Calu3 (cell line): ENCODE results near the gene BIN1. TPM values are rescaled to one million over a fixed set of nuclear protein-coding genes. Genes with fewer than 3 reads are reported as not detected.

ENCODE experiments used
- BruUV-seq: library from RNA; stranded (reverse); fragments of 400-500 nt; replicated peaks from 2 replicates; lab custom pipeline; 2021; lab: Mats Ljungman, UMichigan
- CTCF ChIA-PET: fragments of 300-600 bp; sonication (Branson Sonifier 250); formaldehyde crosslinking; loops from one replicate; lab custom pipeline; 2022; ENCODE audit warnings: antibody characterized with exemption; lab: Charles Lee
- DNase-seq: peaks from one replicate; pipeline ENCODE4 v3.0.0; 2022
- H3K27ac Mint-ChIP-seq: one replicate; pipeline ENCODE4 v1.8.0; 2022; ENCODE audit warnings: mixed read lengths; ENCODE audit not compliant: unreplicated experiment
- H3K27me3 Mint-ChIP-seq: one replicate; pipeline ENCODE4 v1.8.0; 2022; ENCODE audit warnings: mixed read lengths; ENCODE audit not compliant: unreplicated experiment
- H3K36me3 Mint-ChIP-seq: one replicate; pipeline ENCODE4 v1.8.0; 2022; ENCODE audit warnings: mild to moderate bottlenecking, moderate library complexity, mixed read lengths; ENCODE audit not compliant: insufficient read depth, unreplicated experiment
- H3K4me1 Mint-ChIP-seq: one replicate; pipeline ENCODE4 v1.8.0; 2022; ENCODE audit warnings: mild to moderate bottlenecking, low read depth, mixed read lengths; ENCODE audit not compliant: unreplicated experiment
- H3K4me3 Mint-ChIP-seq: one replicate; pipeline ENCODE4 v1.8.0; 2022; ENCODE audit warnings: mild to moderate bottlenecking, low read depth, moderate library complexity, mixed read lengths; ENCODE audit not compliant: unreplicated experiment
- H3K9me3 Mint-ChIP-seq: one replicate; pipeline ENCODE4 v1.8.0; 2022; ENCODE audit warnings: low read depth, mixed read lengths; ENCODE audit not compliant: unreplicated experiment
- CTCF ChIP-seq: fragments of 200-600 bp; IDR thresholded peaks from one replicate; pipeline ENCODE4 v1.8.0; 2022; ENCODE audit warnings: antibody characterized with exemption; ENCODE audit not compliant: unreplicated experiment
- intact Hi-C: fragments of 100-400 bp; cut with micrococcal nuclease; formaldehyde crosslinking; loops from one replicate; pipeline ENCODE4 v1.10.0; 2022; ENCODE audit not compliant: unreplicated experiment
- total RNA-seq: library from RNA; stranded (reverse); gene quantifications from 2 replicates; pipeline ENCODE4 v1.2.3, GENCODE V29; 2022

The BIN1 gene
- total RNA-seq, 1 experiment from 2014 or later, result 52.8 TPM

- no peaks in the 10 kb centered on the region for H3K9me3 Mint-ChIP-seq
- no TSS peak for BruUV-seq
- TF ChIP-seq CTCF, result no peak
- H3K36me3 Mint-ChIP-seq, result peaks cover 38% of the 10 kb centered on the region
- no peak for DNase-seq
- no peaks in the 10 kb centered on the region for H3K27me3 Mint-ChIP-seq
- H3K4me1 Mint-ChIP-seq, result peaks cover 28% of the 10 kb centered on the region
- CTCF ChIA-PET, result interaction anchor here (0.8 kb wide), 1 partner anchor 12 kb away, joined by 3 read pairs; no protein-coding TSS in a partner anchor
- H3K4me3 Mint-ChIP-seq, result no peak overlapping the region
- H3K27ac Mint-ChIP-seq, result no peak overlapping the region
- intact Hi-C loops, result loop anchor here (5.0 kb wide), 2 partner anchors 33 to 98 kb away; no protein-coding TSS in a partner anchor
These were observed 37.4 kb downstream of the BIN1 start for GRCh38 chr2:127069536-127069935.

GRCh38 chr2:127069003-127069402 lies 38.0 kb downstream of the BIN1 start:
- TF ChIP-seq CTCF, result no peak
- DNase-seq, result no peak
- BruUV-seq, result no TSS peak
- H3K36me3 Mint-ChIP-seq, result peaks cover 41% of the 10 kb centered on the region
- H3K27me3 Mint-ChIP-seq, result no peaks in the 10 kb centered on the region
- CTCF ChIA-PET, result interaction anchor here (1.6 to 1.8 kb wide), 2 partner anchors 13 to 93 kb away, joined by 3 read pairs; no protein-coding TSS in a partner anchor
- no peaks in the 10 kb centered on the region for H3K9me3 Mint-ChIP-seq
- H3K4me3 Mint-ChIP-seq, result no peak overlapping the region
- H3K4me1 Mint-ChIP-seq, result peaks cover 28% of the 10 kb centered on the region
- intact Hi-C loops, result loop anchor here (5.0 kb wide), 2 partner anchors 33 to 98 kb away; no protein-coding TSS in a partner anchor
- H3K27ac Mint-ChIP-seq, result no peak overlapping the region

GRCh38 chr2:127068351-127068741 lies 38.6 kb downstream of the BIN1 start:
- no peak for DNase-seq
- no TSS peak for BruUV-seq
- intact Hi-C loops, result loop anchor here (1.0 to 5.0 kb wide), 3 partner anchors 34 to 99 kb away; no protein-coding TSS in a partner anchor
- Mint-ChIP-seq H3K27me3 (no peaks in the 10 kb centered on the region), H3K27ac (peak overlapping the region; percentile 66), H3K4me3 (no peak overlapping the region), H3K9me3 (no peaks in the 10 kb centered on the region), H3K36me3 (peaks cover 41% of the 10 kb centered on the region), H3K4me1 (peaks cover 28% of the 10 kb centered on the region)
- no peak for TF ChIP-seq CTCF
- CTCF ChIA-PET, result interaction anchor here (0.6 to 1.8 kb wide), 13 partner anchors 13 to 267 kb away, joined by 3 to 18 read pairs (median 3); no protein-coding TSS in a partner anchor

- peak; percentile 72 for DNase-seq
- no TSS peak for BruUV-seq
- Mint-ChIP-seq H3K36me3 (peaks cover 45% of the 10 kb centered on the region), H3K9me3 (no peaks in the 10 kb centered on the region), H3K4me3 (no peak overlapping the region), H3K27me3 (no peaks in the 10 kb centered on the region), H3K4me1 (peaks cover 28% of the 10 kb centered on the region), H3K27ac (peak overlapping the region; percentile 66)
- intact Hi-C loops, result loop anchor here (1.0 to 5.0 kb wide), 3 partner anchors 35 to 100 kb away; no protein-coding TSS in a partner anchor
- CTCF ChIA-PET, result interaction anchor here (0.6 to 1.8 kb wide), 13 partner anchors 13 to 266 kb away, joined by 3 to 18 read pairs (median 3); no protein-coding TSS in a partner anchor
- TF ChIP-seq CTCF, result peak; percentile 80
These were observed 39.2 kb downstream of the BIN1 start for GRCh38 chr2:127067620-127068350.
